ENCODE results near the gene SCAI. TPM values are rescaled to one million over a fixed set of nuclear protein-coding genes. Genes with fewer than 3 reads are reported as not detected.
"Not testable (repeated sequence)": the region's sequence is repeated elsewhere in the genome, so short reads cannot be mapped to it uniquely, and the experiment has no call there.

Gene SCAI
- polyA plus RNA-seq, 6 donors from 2014 or later, result 1.8 to 8.3 (median 2.7) TPM

GRCh38 chr9:125024917-125025316, 118.4 kb downstream of the SCAI start:
- no peak for DNase-seq
- Mint-ChIP-seq H3K27me3 (no peaks in the 10 kb centered on the region), H3K27ac (no peak overlapping the region), H3K9me3 (no peaks in the 10 kb centered on the region), H3K4me1 (no peaks in the 10 kb centered on the region), H3K4me3 (no peak overlapping the region), H3K36me3 (peaks cover 8 to 34% of the 10 kb centered on the region in 2 donors)
- ATAC-seq (ENCODE audit: low read depth in 2 of 2), result no peak

DNA sequence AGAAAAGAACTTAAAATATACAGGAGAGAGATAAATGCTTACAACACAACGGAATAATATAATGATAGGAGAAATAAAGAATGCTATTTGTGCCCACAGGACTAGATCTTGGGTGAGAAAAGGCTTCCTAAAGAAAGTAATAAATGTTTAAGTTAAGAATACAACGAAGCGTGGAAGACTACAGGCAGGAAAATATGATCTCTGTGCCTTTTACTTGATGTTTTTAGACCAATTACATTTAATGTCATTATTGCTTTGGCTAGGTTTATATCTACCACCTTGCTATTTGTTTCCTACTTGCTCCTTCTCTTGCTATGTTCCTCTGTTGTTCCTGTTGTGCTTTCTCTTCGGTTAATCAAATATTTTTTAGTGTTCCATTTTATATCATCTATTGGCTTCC, 122.3 kb downstream of the SCAI start:
- Mint-ChIP-seq H3K9me3 (no peaks in the 10 kb centered on the region), H3K27ac (no peak overlapping the region), H3K4me3 (no peak overlapping the region), H3K27me3 (no peaks in the 10 kb centered on the region), H3K4me1 (no peaks in the 10 kb centered on the region), H3K36me3 (peaks cover 8 to 31% of the 10 kb centered on the region in 2 donors)
- ATAC-seq (ENCODE audit: low read depth in 2 of 2), result no peak
- DNase-seq, result no peak

DNA sequence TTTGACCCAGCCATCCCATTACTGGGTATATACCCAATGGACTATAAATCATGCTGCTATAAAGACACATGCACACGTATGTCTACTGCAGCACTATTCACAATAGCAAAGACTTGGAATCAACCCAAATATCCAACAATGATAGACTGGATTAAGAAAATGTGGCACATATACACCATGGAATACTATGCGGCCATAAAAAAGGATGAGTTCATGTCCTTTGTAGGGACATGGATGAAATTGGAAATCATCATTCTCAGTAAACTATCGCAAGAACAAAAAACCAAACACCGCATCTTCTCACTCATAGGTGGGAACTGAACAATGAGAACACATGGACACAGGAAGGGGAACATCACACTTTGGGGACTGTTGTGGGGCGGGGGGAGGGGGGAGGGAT, 127.7 kb downstream of the SCAI start:
- not testable (repeated sequence) for H3K9me3 Mint-ChIP-seq; H3K4me3 Mint-ChIP-seq; H3K36me3 Mint-ChIP-seq; H3K27ac Mint-ChIP-seq; H3K27me3 Mint-ChIP-seq; H3K4me1 Mint-ChIP-seq; DNase-seq; ATAC-seq (ENCODE audit: low read depth in 2 of 2)

DNA sequence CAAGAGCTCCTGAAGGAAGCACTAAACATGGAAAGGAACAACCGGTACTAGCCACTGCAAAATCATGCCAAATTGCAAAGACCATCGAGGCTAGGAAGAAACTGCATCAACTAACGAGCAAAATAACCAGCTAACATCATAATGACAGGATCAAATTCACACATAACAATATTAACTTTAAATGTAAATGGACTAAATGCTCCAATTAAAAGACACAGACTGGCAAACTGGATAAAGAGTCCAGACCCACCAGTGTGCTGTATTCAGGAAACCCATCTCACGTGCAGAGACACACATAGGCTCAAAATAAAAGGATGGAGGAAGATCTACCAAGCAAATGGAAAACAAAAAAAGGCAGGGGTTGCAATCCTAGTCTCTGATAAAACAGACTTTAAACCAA, 131.3 kb downstream of the SCAI start:
- H3K36me3 Mint-ChIP-seq; H3K9me3 Mint-ChIP-seq; H3K27ac Mint-ChIP-seq; H3K27me3 Mint-ChIP-seq; H3K4me3 Mint-ChIP-seq; H3K4me1 Mint-ChIP-seq; DNase-seq; ATAC-seq (ENCODE audit: low read depth in 2 of 2): not testable (repeated sequence)

DNA sequence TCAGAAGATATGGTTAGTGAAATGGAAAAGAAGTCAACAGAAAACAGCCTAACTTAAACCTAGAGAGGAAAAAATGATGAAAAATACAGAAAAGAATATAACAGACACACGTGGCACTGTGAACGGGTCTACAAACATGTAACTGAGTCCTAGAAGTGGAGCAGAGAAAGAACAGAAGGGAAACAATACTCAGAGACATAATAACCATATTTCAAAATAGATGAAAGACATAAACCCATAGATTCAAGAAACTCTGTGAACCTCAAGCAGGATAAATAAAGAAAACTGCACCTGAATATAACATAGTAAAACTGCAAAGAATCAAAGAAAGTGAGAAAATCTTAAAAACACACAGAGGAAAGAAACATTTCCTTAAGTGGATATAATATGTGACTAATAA, 134.7 kb downstream of the SCAI start:
- H3K4me3 Mint-ChIP-seq, result no peak overlapping the region
- no peaks in the 10 kb centered on the region for H3K4me1 Mint-ChIP-seq
- DNase-seq, result no peak
- peaks cover 0 to 4% of the 10 kb centered on the region in 2 donors for H3K36me3 Mint-ChIP-seq
- H3K27ac Mint-ChIP-seq, result no peak overlapping the region
- H3K9me3 Mint-ChIP-seq, result peaks cover 0 to 2% (median 0%) of the 10 kb centered on the region in 7 donors
- ATAC-seq (ENCODE audit: low read depth in 2 of 2), result no peak
- H3K27me3 Mint-ChIP-seq, result no peaks in the 10 kb centered on the region

DNA sequence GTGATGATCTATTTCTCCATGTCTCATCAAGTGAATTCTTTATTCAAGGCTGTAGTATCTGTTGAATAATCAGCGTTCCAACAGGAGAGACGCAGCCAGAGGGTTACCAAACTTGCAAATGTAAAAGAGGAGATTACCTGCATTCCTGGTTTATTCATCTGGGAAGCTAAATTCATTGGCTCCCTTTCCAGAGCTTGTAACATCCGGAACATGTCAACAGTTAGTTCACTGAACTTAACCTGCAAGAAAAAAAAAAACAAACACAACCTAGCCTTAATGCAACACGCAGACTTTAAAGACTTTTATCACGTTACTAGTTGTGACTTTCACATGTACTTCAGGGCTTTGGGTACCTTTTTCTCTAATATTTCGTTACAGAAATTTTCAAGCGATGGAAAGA, 140.0 kb downstream of the SCAI start:
- Mint-ChIP-seq H3K4me1 (no peaks in the 10 kb centered on the region), H3K27ac (peak overlapping the region in 1 of 6 donors; percentile 80), H3K27me3 (no peaks in the 10 kb centered on the region), H3K4me3 (no peak overlapping the region), H3K36me3 (peaks cover 7 to 12% of the 10 kb centered on the region in 2 donors), H3K9me3 (no peaks in the 10 kb centered on the region)
- DNase-seq, result no peak
- ATAC-seq (ENCODE audit: low read depth in 2 of 2), result no peak

GRCh38 chr9:124983698-124984097, 159.6 kb downstream of the SCAI start:
- Mint-ChIP-seq H3K27ac (peak overlapping the region in 1 of 6 donors; percentile 64), H3K9me3 (no peaks in the 10 kb centered on the region), H3K27me3 (no peaks in the 10 kb centered on the region), H3K4me3 (no peak overlapping the region), H3K4me1 (peaks cover 0 to 6% (median 4%) of the 10 kb centered on the region in 3 donors), H3K36me3 (peaks cover 13 to 25% of the 10 kb centered on the region in 2 donors)
- no peak for ATAC-seq (ENCODE audit: low read depth in 2 of 2)
- no peak for DNase-seq

DNA sequence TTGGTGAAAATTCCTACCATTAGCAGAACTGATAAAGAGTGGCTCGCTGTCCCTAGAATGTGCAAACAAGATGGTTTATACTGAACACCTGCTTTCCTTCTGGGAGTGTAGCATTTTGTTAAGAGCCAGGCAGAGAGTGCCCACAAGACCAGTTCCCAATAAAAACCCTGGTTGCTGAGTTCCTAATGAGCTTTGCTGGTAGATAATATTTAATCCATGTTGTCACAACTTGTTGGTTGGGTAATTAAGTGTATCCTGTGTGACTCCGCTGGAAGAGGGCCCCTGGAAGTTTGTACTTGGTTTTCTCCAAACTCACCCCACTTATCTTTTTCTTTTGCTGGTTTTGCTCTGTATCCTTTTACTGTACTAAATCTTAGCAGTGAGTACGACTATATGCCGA, 162.9 kb downstream of the SCAI start:
- H3K9me3 Mint-ChIP-seq, result no peaks in the 10 kb centered on the region
- peaks cover 13 to 17% of the 10 kb centered on the region in 2 donors for H3K36me3 Mint-ChIP-seq
- H3K4me3 Mint-ChIP-seq, result no peak overlapping the region
- no peak for ATAC-seq (ENCODE audit: low read depth in 2 of 2)
- H3K27me3 Mint-ChIP-seq, result no peaks in the 10 kb centered on the region
- no peak for DNase-seq
- no peak overlapping the region for H3K27ac Mint-ChIP-seq
- H3K4me1 Mint-ChIP-seq, result peaks cover 0 to 6% (median 0%) of the 10 kb centered on the region in 3 donors

- peaks cover 0 to 4% (median 0%) of the 10 kb centered on the region in 3 donors for H3K4me1 Mint-ChIP-seq
- no peak overlapping the region for H3K27ac Mint-ChIP-seq
- H3K9me3 Mint-ChIP-seq, result no peaks in the 10 kb centered on the region
- no peaks in the 10 kb centered on the region for H3K27me3 Mint-ChIP-seq
- no peak overlapping the region for H3K4me3 Mint-ChIP-seq
- no peak for DNase-seq
- H3K36me3 Mint-ChIP-seq, result peaks cover 8 to 13% of the 10 kb centered on the region in 2 donors
- no peak for ATAC-seq (ENCODE audit: low read depth in 2 of 2)
Observed at GRCh38 chr9:124975131-124975530, 168.2 kb downstream of the SCAI start.

DNA sequence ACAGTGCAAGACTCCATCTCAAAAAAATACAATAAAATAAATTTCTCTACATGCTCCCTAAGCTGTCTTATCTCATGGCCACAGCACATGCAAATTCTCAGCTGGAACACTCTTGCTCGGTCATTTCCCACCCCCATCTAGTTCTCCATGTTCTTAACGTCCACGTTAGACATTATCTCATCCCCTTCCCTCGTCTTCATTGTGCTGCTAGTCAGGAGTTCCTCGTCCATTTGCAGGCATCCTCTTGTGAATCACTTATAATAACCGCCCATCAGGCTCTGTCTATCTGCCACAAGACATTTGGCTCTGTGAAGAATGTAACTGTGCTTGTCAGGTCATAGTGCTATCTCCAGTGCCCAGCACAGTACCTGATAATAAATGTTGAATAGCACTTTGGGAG, 169.5 kb downstream of the SCAI start:
- H3K4me3 Mint-ChIP-seq, result no peak overlapping the region
- H3K27me3 Mint-ChIP-seq, result no peaks in the 10 kb centered on the region
- H3K27ac Mint-ChIP-seq, result peak overlapping the region in 3 of 6 donors; percentile 35 to 92 (median 59)
- DNase-seq, result no peak
- H3K9me3 Mint-ChIP-seq, result no peaks in the 10 kb centered on the region
- no peak for ATAC-seq (ENCODE audit: low read depth in 2 of 2)
- H3K36me3 Mint-ChIP-seq, result peaks cover 8 to 15% of the 10 kb centered on the region in 2 donors
- peaks cover 0 to 4% (median 0%) of the 10 kb centered on the region in 3 donors for H3K4me1 Mint-ChIP-seq

- DNase-seq (no peak), ATAC-seq (ENCODE audit: low read depth in 2 of 2) (no peak)
- H3K4me3 Mint-ChIP-seq, result no peak overlapping the region
- peaks cover 15% of the 10 kb centered on the region in 2 donors for H3K36me3 Mint-ChIP-seq
- H3K9me3 Mint-ChIP-seq, result no peaks in the 10 kb centered on the region
- H3K27me3 Mint-ChIP-seq, result no peaks in the 10 kb centered on the region
- H3K27ac Mint-ChIP-seq, result no peak overlapping the region
- peaks cover 0 to 4% (median 0%) of the 10 kb centered on the region in 3 donors for H3K4me1 Mint-ChIP-seq
Observed at GRCh38 chr9:124972241-124972770, 171.0 kb downstream of the SCAI start.

DNA sequence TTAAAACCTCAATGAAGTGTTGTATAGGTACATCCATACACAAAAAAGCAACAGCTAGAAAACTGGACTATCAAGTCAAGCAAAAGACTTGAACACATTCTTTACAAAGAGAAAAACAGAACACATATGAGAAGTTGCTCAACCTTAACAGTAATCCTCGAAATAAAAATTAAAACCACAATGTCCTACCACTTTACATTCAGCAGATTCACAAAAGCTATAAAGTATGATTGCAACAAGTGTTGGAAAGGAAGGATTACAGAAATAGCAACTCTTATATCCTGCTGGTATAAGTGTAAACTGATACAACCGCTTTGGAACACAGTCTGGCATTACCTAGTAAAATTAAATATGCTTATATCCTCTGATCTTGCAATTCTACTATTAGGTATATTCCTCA, 173.9 kb downstream of the SCAI start:
- DNase-seq (no peak), ATAC-seq (ENCODE audit: low read depth in 2 of 2) (no peak)
- peaks cover 11 to 15% of the 10 kb centered on the region in 2 donors for H3K36me3 Mint-ChIP-seq
- H3K27ac Mint-ChIP-seq, result peak overlapping the region in 2 of 6 donors; percentile 59 to 76
- H3K4me1 Mint-ChIP-seq, result peaks cover 8 to 14% (median 13%) of the 10 kb centered on the region in 3 donors
- no peaks in the 10 kb centered on the region for H3K27me3 Mint-ChIP-seq
- H3K4me3 Mint-ChIP-seq, result no peak overlapping the region
- no peaks in the 10 kb centered on the region for H3K9me3 Mint-ChIP-seq

DNA sequence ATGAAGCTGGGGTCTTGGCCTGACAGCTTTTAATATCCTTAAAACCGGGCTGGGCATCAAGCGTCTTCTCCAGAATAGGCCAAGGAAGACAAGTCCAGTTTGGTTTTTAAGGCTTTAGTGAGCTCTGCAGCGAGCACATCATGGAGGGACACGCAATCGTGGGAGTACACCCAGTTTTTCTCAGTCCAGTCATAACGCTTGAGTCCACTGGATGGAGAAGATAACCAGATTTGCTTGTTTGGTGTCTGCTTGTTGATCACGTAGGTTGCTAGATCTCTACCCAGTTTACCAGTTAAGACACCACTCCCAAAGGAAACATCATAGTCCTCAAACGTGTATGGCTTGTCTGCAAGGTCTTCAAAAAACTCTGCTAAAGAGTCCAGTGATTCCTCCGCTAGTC, 175.1 kb downstream of the SCAI start:
- H3K27ac Mint-ChIP-seq, result no peak overlapping the region
- H3K4me1 Mint-ChIP-seq, result peaks cover 12 to 24% (median 22%) of the 10 kb centered on the region in 3 donors
- H3K4me3 Mint-ChIP-seq, result no peak overlapping the region
- H3K27me3 Mint-ChIP-seq, result no peaks in the 10 kb centered on the region
- DNase-seq (no peak), ATAC-seq (ENCODE audit: low read depth in 2 of 2) (no peak)
- H3K9me3 Mint-ChIP-seq, result no peaks in the 10 kb centered on the region
- H3K36me3 Mint-ChIP-seq, result peaks cover 7 to 11% of the 10 kb centered on the region in 2 donors

- Mint-ChIP-seq H3K27ac (peak overlapping the region in 3 of 6 donors; percentile 16 to 91 (median 21)), H3K4me1 (peaks cover 12 to 24% (median 22%) of the 10 kb centered on the region in 3 donors), H3K4me3 (peak overlapping the region in 2 of 8 donors; percentile 29 to 44)
- not testable (repeated sequence) for DNase-seq, H3K36me3 Mint-ChIP-seq, H3K27me3 Mint-ChIP-seq, H3K9me3 Mint-ChIP-seq
- ATAC-seq (ENCODE audit: low read depth in 2 of 2), result peak in 1 of 2 donors; percentile 23
Observed at GRCh38 chr9:124965775-124966568, 177.4 kb downstream of the SCAI start.

Data from naive B cell (primary cell).